Measurements from ENCODE around the gene COMT.

COMT gene

GRCh38 chr22:19974935-19975706 lies 33.5 kb downstream of the COMT start:
- in situ Hi-C loops (cut with HindIII; ENCODE audit: low pct_ligation_motif_present, low pct_unique_long_range_greater_than_20kb, low sequenced_read_pairs), result no loop called here
- DNase-seq, result no peak

GRCh38 chr22:19975707-19976035 lies 34.1 kb downstream of the COMT start:
- DNase-seq, result no peak
- in situ Hi-C loops (cut with HindIII; ENCODE audit: low pct_ligation_motif_present, low pct_unique_long_range_greater_than_20kb, low sequenced_read_pairs), result no loop called here

GRCh38 chr22:19976671-19977070 lies 35.1 kb downstream of the COMT start:
- in situ Hi-C loops (cut with HindIII; ENCODE audit: low pct_ligation_motif_present, low pct_unique_long_range_greater_than_20kb, low sequenced_read_pairs), result no loop called here
- DNase-seq, result no peak

GRCh38 chr22:19977296-19978243 lies 36.0 kb downstream of the COMT start:
- in situ Hi-C loops (cut with HindIII; ENCODE audit: low pct_ligation_motif_present, low pct_unique_long_range_greater_than_20kb, low sequenced_read_pairs), result no loop called here
- no peak for DNase-seq

GRCh38 chr22:19978748-19979147 lies 37.2 kb downstream of the COMT start:
- no peak for DNase-seq
- in situ Hi-C loops (cut with HindIII; ENCODE audit: low pct_ligation_motif_present, low pct_unique_long_range_greater_than_20kb, low sequenced_read_pairs), result no loop called here

- in situ Hi-C loops (cut with HindIII; ENCODE audit: low pct_ligation_motif_present, low pct_unique_long_range_greater_than_20kb, low sequenced_read_pairs), result no loop called here
- no peak for DNase-seq
These were observed 38.3 kb downstream of the COMT start for GRCh38 chr22:19979712-19980493.

DNA sequence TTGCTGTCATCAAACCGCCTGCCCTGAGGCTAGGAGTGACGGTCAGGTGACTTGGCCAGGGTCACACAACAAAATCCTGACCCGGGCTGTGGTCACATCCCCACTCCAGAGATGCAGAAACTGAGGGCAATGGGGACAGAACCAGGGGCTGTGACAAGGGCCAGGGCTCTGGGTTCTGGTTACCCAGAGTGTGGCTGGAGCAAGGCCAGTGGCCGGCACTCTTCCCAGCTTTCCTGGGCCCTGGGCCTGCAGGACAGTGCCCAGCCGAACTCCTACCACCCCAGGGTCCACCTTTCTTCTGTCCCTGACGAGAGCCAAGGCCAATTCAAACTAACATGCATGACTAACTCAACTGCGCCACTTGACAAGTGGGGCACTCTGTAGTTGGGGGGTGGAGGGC lies 39.2 kb downstream of the COMT start:
- in situ Hi-C loops (cut with HindIII; ENCODE audit: low pct_ligation_motif_present, low pct_unique_long_range_greater_than_20kb, low sequenced_read_pairs), result no loop called here

DNA sequence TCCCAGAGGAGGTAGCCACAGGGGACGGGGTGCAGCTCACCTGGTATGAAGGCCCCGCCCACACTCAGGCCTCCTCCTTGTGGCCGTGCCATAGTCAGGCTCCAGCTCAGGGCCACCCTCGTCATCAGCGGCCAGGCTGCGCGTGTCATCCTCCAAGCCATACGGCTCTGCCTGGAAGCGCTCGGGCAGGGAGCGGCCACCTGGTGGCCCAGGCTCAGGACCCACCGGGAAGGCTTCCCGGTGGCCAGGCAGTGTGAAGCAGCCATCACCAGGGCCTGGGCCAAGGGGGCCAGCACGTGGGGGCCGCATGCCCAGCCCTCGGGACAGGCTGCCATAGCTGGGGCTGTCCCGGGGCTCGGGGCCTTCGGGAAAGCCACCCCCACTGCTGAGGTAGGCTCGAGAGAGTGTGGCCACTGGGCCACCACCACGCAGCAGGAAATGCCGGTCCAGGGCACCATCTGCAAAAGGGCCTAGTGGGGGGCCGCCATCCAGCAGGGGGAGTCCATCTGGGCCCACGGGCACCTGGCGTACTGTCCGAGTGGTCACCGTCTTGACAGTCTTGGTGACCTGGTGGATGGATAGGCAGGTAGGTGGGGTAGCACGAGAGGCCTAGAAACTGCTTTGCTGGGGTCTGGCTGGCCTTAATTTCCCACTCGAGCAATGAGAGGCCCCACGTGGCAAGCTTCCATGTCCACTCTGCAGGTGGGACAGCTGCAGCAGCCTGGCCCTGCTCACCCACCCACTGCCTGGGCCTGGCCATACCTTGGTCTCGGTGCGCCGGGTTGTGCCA lies 39.8 kb downstream of the COMT start:
- DNase-seq, result no peak
- in situ Hi-C loops (cut with HindIII; ENCODE audit: low pct_ligation_motif_present, low pct_unique_long_range_greater_than_20kb, low sequenced_read_pairs), result no loop called here

More for the DNA sequence above, 39.2 kb downstream of the COMT start:
- no peak for DNase-seq

- in situ Hi-C loops (cut with HindIII; ENCODE audit: low pct_ligation_motif_present, low pct_unique_long_range_greater_than_20kb, low sequenced_read_pairs), result no loop called here
These were observed 40.7 kb downstream of the COMT start for GRCh38 chr22:19981961-19982920.

DNA sequence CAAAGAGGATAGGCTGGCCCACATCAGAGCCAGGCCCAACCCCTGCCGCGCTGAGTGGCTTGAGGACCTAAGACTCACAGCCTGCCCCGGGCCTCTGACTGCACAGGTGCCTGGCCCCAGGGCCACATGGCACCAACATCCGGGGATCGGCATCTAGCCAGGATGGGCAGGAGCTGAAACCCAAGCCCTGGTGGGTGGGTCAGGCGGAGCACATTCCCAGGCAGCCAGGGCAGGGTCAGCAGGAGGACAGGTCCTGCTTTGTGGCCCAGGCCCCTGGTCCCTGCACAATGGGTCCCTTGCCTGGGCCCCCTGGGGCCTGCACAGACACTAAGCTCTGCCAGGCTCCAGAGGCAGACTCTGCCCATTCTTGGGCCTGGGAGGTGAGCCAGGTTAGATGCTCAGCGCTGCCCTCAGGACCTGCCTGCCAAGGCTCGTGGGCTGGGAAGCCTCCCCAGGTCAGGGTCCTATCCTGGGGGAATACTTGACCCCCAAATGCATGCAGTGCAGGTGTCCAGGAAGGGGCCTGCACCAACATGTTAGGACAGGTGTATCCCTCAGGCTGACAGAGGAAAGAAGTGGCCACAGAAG lies 41.5 kb downstream of the COMT start:
- no peak for DNase-seq
- in situ Hi-C loops (cut with HindIII; ENCODE audit: low pct_ligation_motif_present, low pct_unique_long_range_greater_than_20kb, low sequenced_read_pairs), result no loop called here

More at GRCh38 chr22:19981961-19982920, 40.7 kb downstream of the COMT start:
- no peak for DNase-seq

DNA sequence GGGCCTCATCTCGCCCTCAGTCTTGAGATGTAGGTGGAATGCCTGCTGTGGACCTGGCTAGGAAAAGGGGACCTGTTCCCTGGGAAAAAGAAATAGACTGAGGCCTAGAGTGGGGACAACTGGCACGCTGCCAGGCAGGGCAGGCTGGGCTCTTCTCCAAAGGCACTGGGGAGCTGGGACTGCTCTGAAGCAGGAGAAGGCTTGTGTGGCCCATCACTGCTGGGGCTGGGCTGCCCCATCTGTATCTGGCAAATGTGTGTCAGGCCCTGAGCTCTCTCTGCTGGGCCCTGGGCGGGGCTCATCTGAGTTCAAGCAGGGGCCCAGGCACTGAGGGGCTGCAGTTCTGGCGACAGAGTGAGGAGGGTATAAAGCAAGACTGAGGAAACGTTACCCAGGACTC lies 42.2 kb downstream of the COMT start:
- no peak for DNase-seq
- in situ Hi-C loops (cut with HindIII; ENCODE audit: low pct_ligation_motif_present, low pct_unique_long_range_greater_than_20kb, low sequenced_read_pairs), result no loop called here

DNA sequence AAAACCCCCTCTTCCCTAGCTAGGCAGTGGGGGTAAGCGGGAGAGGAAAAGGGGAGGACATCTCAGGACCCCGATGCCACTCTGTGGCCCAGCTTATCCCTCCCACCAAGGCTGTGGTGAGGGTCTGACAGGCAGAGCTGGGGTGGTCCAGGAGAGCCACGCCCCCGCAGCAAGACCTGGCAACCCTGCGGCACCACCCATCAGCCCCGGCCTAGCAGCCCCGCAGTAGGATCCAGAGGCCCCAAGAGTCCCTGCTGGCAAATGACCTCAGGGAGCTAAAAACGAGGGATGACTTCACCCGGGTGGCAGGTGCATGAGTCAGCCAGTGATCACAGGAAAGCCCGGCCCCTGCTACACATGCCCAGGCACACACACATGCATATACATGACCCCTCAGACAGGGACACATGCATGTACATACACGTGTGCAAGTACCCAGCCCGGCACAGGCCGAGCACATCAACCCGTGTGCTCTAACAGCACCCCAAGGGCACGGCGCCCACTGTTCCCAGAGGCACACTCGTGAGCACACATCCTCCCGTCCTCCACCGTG lies 42.7 kb downstream of the COMT start:
- DNase-seq, result peak; percentile 79
- in situ Hi-C loops (cut with HindIII; ENCODE audit: low pct_ligation_motif_present, low pct_unique_long_range_greater_than_20kb, low sequenced_read_pairs), result no loop called here

GRCh38 chr22:19984851-19985811 lies 43.6 kb downstream of the COMT start:
- DNase-seq, result no peak
- in situ Hi-C loops (cut with HindIII; ENCODE audit: low pct_ligation_motif_present, low pct_unique_long_range_greater_than_20kb, low sequenced_read_pairs), result no loop called here

- in situ Hi-C loops (cut with HindIII; ENCODE audit: low pct_ligation_motif_present, low pct_unique_long_range_greater_than_20kb, low sequenced_read_pairs), result no loop called here
- DNase-seq, result no peak
These were observed 44.4 kb downstream of the COMT start for GRCh38 chr22:19986011-19986409.

DNA sequence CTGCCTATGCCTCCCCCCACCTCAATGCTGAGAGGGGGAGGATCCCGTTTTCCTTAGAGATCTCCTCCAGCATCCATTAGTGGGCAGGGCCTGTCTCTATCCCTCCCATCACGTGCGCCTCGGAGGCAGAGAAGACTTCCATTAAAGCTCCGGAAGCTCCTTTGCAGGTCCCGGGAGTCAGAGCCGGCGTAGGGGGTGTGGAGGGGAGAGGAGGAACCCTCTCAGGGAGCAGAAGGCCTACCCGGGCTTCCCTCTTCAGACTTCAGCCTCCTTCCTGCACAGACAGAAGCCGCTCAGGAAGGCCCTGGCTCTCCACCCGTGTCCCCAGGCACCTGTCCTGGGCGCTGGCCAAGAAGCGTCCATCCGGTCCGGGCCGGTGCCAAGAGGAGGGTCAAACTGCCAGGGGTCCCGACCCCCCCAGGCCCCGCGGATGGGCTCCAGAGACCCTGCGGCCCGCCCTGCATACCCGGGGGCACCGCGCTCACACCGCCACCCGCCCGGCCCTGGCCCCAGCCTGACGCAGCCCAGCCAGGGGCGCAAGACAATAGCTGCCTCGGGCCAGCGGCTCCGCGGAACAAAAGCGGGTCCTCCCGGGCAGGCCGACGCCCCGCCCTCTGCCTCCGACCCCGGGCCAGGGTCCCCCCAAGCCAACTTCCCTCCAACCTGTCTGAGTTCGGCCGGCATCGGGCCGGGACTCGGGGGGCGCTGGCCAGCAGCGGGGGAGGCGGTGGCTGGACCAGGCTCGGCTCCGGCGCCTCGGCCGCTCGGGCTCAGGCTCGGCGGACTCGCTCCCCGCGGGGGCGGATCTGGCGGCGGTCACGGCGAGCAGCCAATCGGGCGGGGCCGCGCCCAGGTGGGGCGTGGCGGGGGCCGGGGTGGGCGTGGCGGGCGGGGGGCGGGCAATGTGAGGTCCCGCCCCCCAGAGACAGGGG lies 45.1 kb downstream of the COMT start:
- DNase-seq, result peak; percentile 68
- in situ Hi-C loops (cut with HindIII; ENCODE audit: low pct_ligation_motif_present, low pct_unique_long_range_greater_than_20kb, low sequenced_read_pairs), result no loop called here
